ENCODE data around the gene TCL1A. TPM values are rescaled to one million over a fixed set of nuclear protein-coding genes. Genes with fewer than 3 reads are reported as not detected.

The TCL1A gene
- total and polyA plus RNA-seq, 2 donors (not counting 3 experiments of a cell fraction or from before 2014, with no cell fraction given), result not detected

GRCh38 chr14:95662376-95663186 lies 51.3 kb downstream of the TCL1A start:
- Histone ChIP-seq H3K27ac (ENCODE audit: insufficient read depth, low read depth, low read length) (no peak overlapping the region), H4K20me1 (replicated peaks; ENCODE audit: control insufficient read depth, extremely low read depth, insufficient read depth, low read length) (no peaks in the 10 kb centered on the region), H3K9me1 (replicated peaks; ENCODE audit: control insufficient read depth, extremely low read depth, insufficient read depth, low read length) (no peaks in the 10 kb centered on the region), H3K9ac (replicated peaks; ENCODE audit: extremely low read depth, insufficient read depth, low read length) (no peak overlapping the region), H3K79me2 (ENCODE audit: control insufficient read depth, insufficient read depth, low read length) (no peaks in the 10 kb centered on the region), H3K4me2 (ENCODE audit: insufficient read depth, low read length) (no peak overlapping the region), H3K27me3 (ENCODE audit: control insufficient read depth in 2 of 2, insufficient read depth in 2 of 2, low read length in 2 of 2) (no peaks in the 10 kb centered on the region), H3K4me3 (replicated peaks in 1 of 3; ENCODE audit: insufficient read depth in 1 of 3, low read depth in 1 of 3, low read length in 3 of 3) (no peak overlapping the region), H3K9me3 (replicated peaks; ENCODE audit: control insufficient read depth, insufficient read depth, low read length) (no peaks in the 10 kb centered on the region), H3K36me3 (ENCODE audit: control insufficient read depth in 2 of 2, extremely low read depth in 1 of 2, insufficient read depth in 2 of 2, low read length in 2 of 2) (no peaks in the 10 kb centered on the region), H2AFZ (ENCODE audit: low read depth, low read length) (no peak overlapping the region), H3K4me1 (ENCODE audit: control insufficient read depth, extremely low read depth, insufficient read depth, low read length) (no peaks in the 10 kb centered on the region)
- dilution Hi-C loops (cut with MboI; ENCODE audit: extremely low pct_ligation_motif_present, low sequenced_read_pairs) (no loop called here), intact Hi-C loops (cut with micrococcal nuclease) (no loop called here)
- BruUV-seq (replicated peaks), result no TSS peak
- FAIRE-seq (no peak), DNase-seq (ENCODE audit: low read depth, low spot score) (no peak)
- POLR2A ChIA-PET, result no interaction called here
- CTCF ChIA-PET, result no interaction called here
- TF ChIP-seq MYC (IDR thresholded peaks at IDR 0.05; ENCODE audit: low read depth, low read length) (no peak), GATA2 (IDR thresholded peaks at IDR 0.05; ENCODE audit: insufficient read depth, insufficient read length, low read depth, low read length) (no peak), MAX (IDR thresholded peaks at IDR 0.05; ENCODE audit: insufficient read depth, insufficient read length) (no peak), JUN (IDR thresholded peaks at IDR 0.05; ENCODE audit: borderline replicate concordance, insufficient read depth, insufficient read length, low read depth) (no peak), EZH2 (IDR thresholded peaks at IDR 0.05; ENCODE audit: borderline replicate concordance, low read depth, low read length, severe bottlenecking) (no peak), POLR2AphosphoS5 (IDR thresholded peaks at IDR 0.05; ENCODE audit: insufficient read depth, low read depth, low read length) (no peak), CTCF (IDR thresholded peaks at IDR 0.05; ENCODE audit: extremely low read depth in 1 of 2, insufficient read depth in 1 of 2, low read depth in 1 of 2, low read length in 2 of 2) (no peak), FOS (IDR thresholded peaks at IDR 0.05; ENCODE audit: borderline replicate concordance, insufficient read depth, low read length) (no peak), POLR2A (IDR thresholded peaks at IDR 0.05; ENCODE audit: low read depth, low read length) (no peak)

Measured in endothelial cell of umbilical vein (primary cell).